OCI-LY3 (cell line): ENCODE data around the gene ACADSB.

Source experiments
- EZH2phosphoT487 ChIP-seq: fragments of 200-600 bp; shearing (Covaris generic); IDR thresholded peaks from 2 replicates; pipeline ENCODE4 v1.6.1; 2018; ENCODE audit warnings: antibody characterized with exemption, mixed run types, low read depth
- TF ChIP-seq, protein P1 (sequence below): fragments of 200-600, 300-600 bp; sonication (generic); IDR thresholded peaks from 2 replicates; pipeline ENCODE4 v1.5.1; 2014; ENCODE audit warnings: antibody characterized with exemption, low read length, low read depth

DNA sequence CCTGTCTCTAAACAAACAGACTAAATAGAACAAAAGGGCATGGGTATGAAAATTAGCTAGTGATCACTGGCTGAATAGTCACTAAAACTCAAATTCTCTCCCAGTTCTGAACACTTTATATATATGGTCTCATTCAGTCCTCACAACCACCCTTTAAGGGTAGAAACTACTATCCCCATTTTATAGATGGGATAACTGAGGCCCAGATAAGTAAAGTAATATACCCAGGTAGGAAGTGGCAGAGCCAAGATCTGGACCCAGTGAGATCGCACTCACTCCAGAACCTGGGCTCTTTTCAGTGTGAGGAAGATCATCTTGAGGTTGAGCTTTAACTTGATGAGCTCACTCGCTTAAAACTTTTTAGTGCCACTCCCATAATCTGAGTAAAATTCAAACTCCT is 24.1 kb upstream of the ACADSB start:
- TF ChIP-seq, protein P1, sequence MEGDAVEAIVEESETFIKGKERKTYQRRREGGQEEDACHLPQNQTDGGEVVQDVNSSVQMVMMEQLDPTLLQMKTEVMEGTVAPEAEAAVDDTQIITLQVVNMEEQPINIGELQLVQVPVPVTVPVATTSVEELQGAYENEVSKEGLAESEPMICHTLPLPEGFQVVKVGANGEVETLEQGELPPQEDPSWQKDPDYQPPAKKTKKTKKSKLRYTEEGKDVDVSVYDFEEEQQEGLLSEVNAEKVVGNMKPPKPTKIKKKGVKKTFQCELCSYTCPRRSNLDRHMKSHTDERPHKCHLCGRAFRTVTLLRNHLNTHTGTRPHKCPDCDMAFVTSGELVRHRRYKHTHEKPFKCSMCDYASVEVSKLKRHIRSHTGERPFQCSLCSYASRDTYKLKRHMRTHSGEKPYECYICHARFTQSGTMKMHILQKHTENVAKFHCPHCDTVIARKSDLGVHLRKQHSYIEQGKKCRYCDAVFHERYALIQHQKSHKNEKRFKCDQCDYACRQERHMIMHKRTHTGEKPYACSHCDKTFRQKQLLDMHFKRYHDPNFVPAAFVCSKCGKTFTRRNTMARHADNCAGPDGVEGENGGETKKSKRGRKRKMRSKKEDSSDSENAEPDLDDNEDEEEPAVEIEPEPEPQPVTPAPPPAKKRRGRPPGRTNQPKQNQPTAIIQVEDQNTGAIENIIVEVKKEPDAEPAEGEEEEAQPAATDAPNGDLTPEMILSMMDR = no peak
- no peak for TF ChIP-seq EZH2phosphoT487
